NCI-H510A (cell line): Measurements from ENCODE around the gene PVR.
A peak's percentile ranks its signal among the peaks of the same experiment; 100 is the strongest.
"Not testable (repeated sequence)": the region's sequence is repeated elsewhere in the genome, so short reads cannot be mapped to it uniquely, and the experiment has no call there.

Experiments
- DNase-seq: peaks from one replicate; lab custom pipeline; 2025; lab: John Stamatoyannopoulos, UW

PVR gene

GRCh38 chr19:44643605-44644401 is at the start of gene PVR:
TSS of gene PVR (plus strand) at chr19:44643910. CDS start at chr19:44644097, 187 bp downstream.
- peak; percentile 64 for DNase-seq

GRCh38 chr19:44596428-44597130 is 47.1 kb upstream of the PVR start:
- DNase-seq, result no peak

GRCh38 chr19:44597131-44597491 is 46.6 kb upstream of the PVR start:
- no peak for DNase-seq

- DNase-seq, result no peak
These were observed 45.4 kb upstream of the PVR start for GRCh38 chr19:44598355-44598754.

GRCh38 chr19:44598880-44599279 is 44.8 kb upstream of the PVR start:
- no peak for DNase-seq

- no peak for DNase-seq
These were observed 43.2 kb upstream of the PVR start for GRCh38 chr19:44600466-44600865.

- DNase-seq, result peak; percentile 64
These were observed 41.6 kb upstream of the PVR start for GRCh38 chr19:44602081-44602480.

GRCh38 chr19:44603201-44603945 is 40.3 kb upstream of the PVR start:
- DNase-seq, result no peak

GRCh38 chr19:44604241-44604640 is 39.5 kb upstream of the PVR start:
- DNase-seq, result no peak

GRCh38 chr19:44605547-44605946 is 38.2 kb upstream of the PVR start:
- DNase-seq, result no peak

- DNase-seq, result no peak
These were observed 36.7 kb upstream of the PVR start for GRCh38 chr19:44607049-44607448.

GRCh38 chr19:44607917-44608316 is 35.8 kb upstream of the PVR start:
- no peak for DNase-seq

- no peak for DNase-seq
These were observed 35.3 kb upstream of the PVR start for GRCh38 chr19:44608391-44608821.

- DNase-seq, result no peak
These were observed 34.5 kb upstream of the PVR start for GRCh38 chr19:44609219-44609618.

GRCh38 chr19:44610497-44610896 is 33.2 kb upstream of the PVR start:
- not testable (repeated sequence) for DNase-seq

- no peak for DNase-seq
These were observed 31.9 kb upstream of the PVR start for GRCh38 chr19:44611812-44612295.

GRCh38 chr19:44613295-44614178 is 30.2 kb upstream of the PVR start, which contains the start of gene IGSF23:
TSS of gene IGSF23 (plus strand) at chr19:44613563. CDS start at chr19:44613646, 83 bp downstream.
- DNase-seq, result no peak

- no peak for DNase-seq
These were observed 29.4 kb upstream of the PVR start for GRCh38 chr19:44614313-44614712.

- no peak for DNase-seq
These were observed 27.9 kb upstream of the PVR start for GRCh38 chr19:44615863-44616247.

- DNase-seq, result no peak
These were observed 26.4 kb upstream of the PVR start for GRCh38 chr19:44617110-44617880.
